H1 (cell line): ENCODE data around the gene RNASE4. TPM values are rescaled to one million over a fixed set of nuclear protein-coding genes. Genes with fewer than 3 reads are reported as not detected.

ENCODE experiments used
- BCL11A ChIP-seq, 2 experiments: IDR thresholded peaks; one replicate each; pipeline ENCODE4 v1.6.1; 2011; ENCODE audit warnings: low read depth in 2 of 2, low read length in 2 of 2, mild to moderate bottlenecking in 2 of 2
- BRCA1 ChIP-seq: IDR thresholded peaks from 2 replicates; pipeline ENCODE4 v1.6.1; 2012; ENCODE audit warnings: low read depth, low read length, improper control_type of control experiment
- FOSL1 ChIP-seq: IDR thresholded peaks from 2 replicates; pipeline ENCODE4 v1.6.1; 2011; ENCODE audit warnings: mild to moderate bottlenecking, low read depth, low read length, moderate library complexity; ENCODE audit not compliant: insufficient read depth
- RBBP5 ChIP-seq: IDR thresholded peaks from 2 replicates; pipeline ENCODE4 v1.7.1; 2012; ENCODE audit warnings: low read depth, mild to moderate bottlenecking, inconsistent platforms, low read length, moderate library complexity, borderline replicate concordance
- SIRT6 ChIP-seq: IDR thresholded peaks from one replicate; pipeline ENCODE4 v1.7.1; 2012; ENCODE audit warnings: low read length, inconsistent platforms
- SP2 ChIP-seq: IDR thresholded peaks from 2 replicates; pipeline ENCODE4 v1.6.1; 2012; ENCODE audit warnings: mild to moderate bottlenecking, low read length, inconsistent platforms
- SP4 ChIP-seq: IDR thresholded peaks from 2 replicates; pipeline ENCODE4 v1.6.1; 2012; ENCODE audit warnings: low read length, inconsistent platforms
- SRF ChIP-seq: IDR thresholded peaks from 2 replicates; pipeline ENCODE4 v1.6.1; 2011; ENCODE audit warnings: mild to moderate bottlenecking, low read depth, low read length, moderate library complexity
- polyA plus RNA-seq, 7 experiments: library from polyadenylated mRNA; depleted of rRNA in 3 of 7; stranded (reverse) in 5 of 7; unstranded in 2 of 7; fragments of >200 nt in 5 of 7; fragments of 200-250 nt in 2 of 7; gene quantifications; 1 replicate in 5 of 7; 2 replicates in 1 of 7; 4 replicates in 1 of 7; pipeline versions ENCODE4 v1.2.1 to v1.2.3, GENCODE V29; 2011 to 2013; ENCODE audit warnings: missing spikeins in 2 of 7, mixed read lengths in 2 of 7
- total RNA-seq: library from RNA; stranded (reverse); fragmentation: NEBNext Ultra II Directional; extraction: Animal tissue kit (Norgen Biotek cat#: 25700); gene quantifications from 2 replicates; pipeline ENCODE4 v1.2.1, GENCODE V29; 2021
- TF ChIP-seq, protein P1 (sequence below): IDR thresholded peaks from 2 replicates; pipeline ENCODE4 v1.6.1; 2012; ENCODE audit warnings: low read length, inconsistent platforms

Gene RNASE4
- total and polyA plus RNA-seq, 2 of the 8 experiments (the other 6 are each of a cell fraction or from before 2014, with no cell fraction given) = 0.61 to 3.5 TPM

DNA sequence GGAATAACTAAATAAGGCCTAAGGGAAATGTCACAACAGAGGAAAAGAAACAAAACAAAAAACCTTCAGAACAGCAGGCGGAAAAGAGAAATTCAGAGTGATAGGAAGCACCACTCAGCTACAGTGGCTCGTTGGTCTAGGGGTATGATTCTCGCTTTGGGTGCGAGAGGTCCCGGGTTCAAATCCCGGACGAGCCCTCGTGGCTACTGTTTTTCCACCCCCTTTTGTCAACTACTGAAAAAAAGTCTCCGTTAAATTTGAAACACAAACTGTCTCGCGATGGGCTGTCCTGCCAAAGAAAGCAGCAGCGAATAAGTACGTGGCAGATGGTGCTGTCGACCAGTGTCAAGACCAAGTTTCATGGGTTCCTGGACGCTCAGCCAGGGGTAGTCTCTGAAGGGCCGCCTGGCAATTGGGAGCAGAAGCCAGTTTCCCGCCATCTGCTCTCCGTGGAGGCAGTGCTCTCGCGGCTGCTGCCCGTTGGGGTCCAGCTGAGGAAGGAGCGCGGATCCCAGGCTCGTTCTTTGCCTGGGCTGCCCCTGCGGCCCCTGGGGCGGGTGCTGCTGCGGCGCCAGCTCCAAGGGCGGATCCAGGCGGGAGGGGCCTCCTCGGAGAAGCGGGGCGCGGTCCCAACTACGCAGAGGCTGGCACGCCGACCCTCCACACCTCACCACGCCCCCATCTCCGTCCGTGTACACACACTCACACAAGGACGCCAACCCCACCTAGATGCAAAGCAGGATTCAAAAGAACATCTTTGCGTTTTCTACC, at the start of gene RNASE4 (continued):
- TF ChIP-seq SP2 = no peak
- no peak for TF ChIP-seq SIRT6
- TF ChIP-seq BRCA1 = 0 out of 2 replicates have a peak, but pooled peaks have one; percentile 6
- peak; percentile 90 for TF ChIP-seq RBBP5
- no peak for TF ChIP-seq SRF
- TF ChIP-seq BCL11A (IDR thresholded peaks at IDR 0.05; ENCODE audit: low read depth in 2 of 2, low read length in 2 of 2) = no peak
- TF ChIP-seq FOSL1 = no peak
- TF ChIP-seq, protein P1, sequence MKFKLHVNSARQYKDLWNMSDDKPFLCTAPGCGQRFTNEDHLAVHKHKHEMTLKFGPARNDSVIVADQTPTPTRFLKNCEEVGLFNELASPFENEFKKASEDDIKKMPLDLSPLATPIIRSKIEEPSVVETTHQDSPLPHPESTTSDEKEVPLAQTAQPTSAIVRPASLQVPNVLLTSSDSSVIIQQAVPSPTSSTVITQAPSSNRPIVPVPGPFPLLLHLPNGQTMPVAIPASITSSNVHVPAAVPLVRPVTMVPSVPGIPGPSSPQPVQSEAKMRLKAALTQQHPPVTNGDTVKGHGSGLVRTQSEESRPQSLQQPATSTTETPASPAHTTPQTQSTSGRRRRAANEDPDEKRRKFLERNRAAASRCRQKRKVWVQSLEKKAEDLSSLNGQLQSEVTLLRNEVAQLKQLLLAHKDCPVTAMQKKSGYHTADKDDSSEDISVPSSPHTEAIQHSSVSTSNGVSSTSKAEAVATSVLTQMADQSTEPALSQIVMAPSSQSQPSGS = no peak
- no peak for TF ChIP-seq SP4
